GM10266 (cell line): ENCODE results near the gene C1QTNF2.

Experiments
- DNase-seq: peaks from one replicate; pipeline ENCODE4 v3.0.0; 2012; ENCODE audit errors: extremely low spot score
- TF ChIP-seq, protein P1 (sequence below): IDR thresholded peaks from 2 replicates; pipeline ENCODE4 v1.5.1; 2012; ENCODE audit warnings: mild to moderate bottlenecking, low read depth; ENCODE audit not compliant: control insufficient read depth, insufficient read depth; ENCODE audit errors: missing control alignments

The C1QTNF2 gene

DNA sequence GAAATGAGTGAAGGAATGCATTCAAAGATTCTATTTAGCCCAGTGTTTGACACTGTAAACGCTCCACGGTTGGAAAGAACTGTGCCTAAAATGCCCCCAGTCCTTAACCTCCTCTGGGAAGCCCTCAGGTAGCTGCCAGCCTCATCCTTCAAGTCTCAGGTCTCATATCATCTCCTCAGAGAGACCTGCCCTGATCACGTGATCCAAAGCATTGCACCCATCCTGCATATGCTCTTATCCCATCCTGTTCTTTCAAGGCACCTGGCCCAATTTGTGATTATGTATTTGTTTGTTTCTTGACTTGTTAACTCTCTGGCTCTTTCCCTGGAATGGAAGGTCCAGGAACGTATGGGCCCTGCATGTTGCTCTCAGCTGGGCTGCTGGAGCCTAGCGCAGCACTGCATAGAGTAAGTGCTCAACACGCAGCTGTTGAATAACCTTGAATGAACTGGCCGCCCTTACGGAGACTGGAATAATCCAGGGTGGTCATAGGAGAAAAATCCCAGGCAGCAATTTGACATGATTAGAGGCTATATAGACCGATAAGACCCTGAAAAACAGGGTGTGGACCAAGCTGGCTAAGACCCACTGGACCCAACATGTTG is 8.7 kb downstream of the C1QTNF2 start:
- TF ChIP-seq, protein P1, sequence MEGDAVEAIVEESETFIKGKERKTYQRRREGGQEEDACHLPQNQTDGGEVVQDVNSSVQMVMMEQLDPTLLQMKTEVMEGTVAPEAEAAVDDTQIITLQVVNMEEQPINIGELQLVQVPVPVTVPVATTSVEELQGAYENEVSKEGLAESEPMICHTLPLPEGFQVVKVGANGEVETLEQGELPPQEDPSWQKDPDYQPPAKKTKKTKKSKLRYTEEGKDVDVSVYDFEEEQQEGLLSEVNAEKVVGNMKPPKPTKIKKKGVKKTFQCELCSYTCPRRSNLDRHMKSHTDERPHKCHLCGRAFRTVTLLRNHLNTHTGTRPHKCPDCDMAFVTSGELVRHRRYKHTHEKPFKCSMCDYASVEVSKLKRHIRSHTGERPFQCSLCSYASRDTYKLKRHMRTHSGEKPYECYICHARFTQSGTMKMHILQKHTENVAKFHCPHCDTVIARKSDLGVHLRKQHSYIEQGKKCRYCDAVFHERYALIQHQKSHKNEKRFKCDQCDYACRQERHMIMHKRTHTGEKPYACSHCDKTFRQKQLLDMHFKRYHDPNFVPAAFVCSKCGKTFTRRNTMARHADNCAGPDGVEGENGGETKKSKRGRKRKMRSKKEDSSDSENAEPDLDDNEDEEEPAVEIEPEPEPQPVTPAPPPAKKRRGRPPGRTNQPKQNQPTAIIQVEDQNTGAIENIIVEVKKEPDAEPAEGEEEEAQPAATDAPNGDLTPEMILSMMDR: no peak

DNA sequence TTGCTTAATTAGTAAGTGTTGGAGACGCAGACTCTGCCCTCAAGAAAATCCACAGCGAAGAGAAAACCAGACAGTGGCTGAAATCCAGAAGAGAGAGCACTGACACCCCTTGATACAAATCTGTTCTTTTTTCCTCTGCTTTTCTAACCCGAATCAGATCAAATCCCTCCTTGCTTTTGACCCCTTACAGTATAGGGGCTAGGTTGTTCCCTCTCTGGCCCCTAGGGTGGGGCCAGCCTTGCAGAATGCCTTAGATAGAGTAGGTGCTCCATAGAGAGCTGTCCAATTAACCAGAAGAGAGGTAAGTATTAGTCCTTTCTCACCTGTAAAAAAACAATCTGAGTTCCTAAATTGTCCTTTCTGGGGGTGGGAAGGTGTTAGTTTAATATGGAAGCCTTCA is 10.1 kb downstream of the C1QTNF2 start:
- DNase-seq: no peak
- TF ChIP-seq, protein P1: no peak

More for the DNA sequence above, 8.7 kb downstream of the C1QTNF2 start:
- no peak for DNase-seq

DNA sequence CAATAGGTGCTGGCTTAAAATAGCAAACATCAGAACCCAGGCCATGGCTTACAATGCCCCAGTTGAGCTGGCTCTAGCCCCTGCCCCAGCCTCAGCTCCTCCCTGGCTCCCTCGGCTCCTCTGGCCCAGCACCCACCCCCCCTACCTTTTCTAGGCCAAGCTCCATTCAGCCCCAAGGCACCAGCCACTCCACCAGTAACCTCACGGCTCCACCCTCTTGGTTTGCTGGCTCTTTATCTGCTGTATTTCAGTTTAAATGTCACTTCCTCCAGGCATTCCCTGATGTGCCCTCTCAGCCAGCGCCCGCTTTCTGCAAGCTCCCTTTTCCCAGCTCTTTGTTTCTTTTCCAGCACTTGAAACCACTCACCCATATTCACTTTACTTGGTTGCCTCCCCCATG is 10.6 kb downstream of the C1QTNF2 start:
- DNase-seq: no peak
- TF ChIP-seq, protein P1: no peak

DNA sequence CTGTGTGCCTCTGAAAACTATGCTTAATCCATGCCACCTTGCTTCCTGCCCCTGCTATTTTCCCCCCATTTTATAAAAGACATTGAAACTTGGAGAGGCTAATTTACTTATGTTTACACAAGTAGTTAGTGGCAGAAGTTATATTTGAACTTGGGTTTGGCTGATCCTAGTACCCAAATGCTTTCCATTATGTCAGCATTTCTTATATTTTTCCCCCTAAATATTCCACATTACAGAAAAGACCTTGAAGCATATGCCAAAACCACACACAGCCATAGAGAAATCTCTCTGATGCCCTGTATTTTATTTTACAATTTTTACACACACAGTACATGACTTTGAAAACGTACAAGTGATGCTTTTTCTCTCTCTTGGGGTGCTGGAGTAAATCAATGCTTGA is 11.2 kb downstream of the C1QTNF2 start:
- TF ChIP-seq, protein P1: no peak

DNA sequence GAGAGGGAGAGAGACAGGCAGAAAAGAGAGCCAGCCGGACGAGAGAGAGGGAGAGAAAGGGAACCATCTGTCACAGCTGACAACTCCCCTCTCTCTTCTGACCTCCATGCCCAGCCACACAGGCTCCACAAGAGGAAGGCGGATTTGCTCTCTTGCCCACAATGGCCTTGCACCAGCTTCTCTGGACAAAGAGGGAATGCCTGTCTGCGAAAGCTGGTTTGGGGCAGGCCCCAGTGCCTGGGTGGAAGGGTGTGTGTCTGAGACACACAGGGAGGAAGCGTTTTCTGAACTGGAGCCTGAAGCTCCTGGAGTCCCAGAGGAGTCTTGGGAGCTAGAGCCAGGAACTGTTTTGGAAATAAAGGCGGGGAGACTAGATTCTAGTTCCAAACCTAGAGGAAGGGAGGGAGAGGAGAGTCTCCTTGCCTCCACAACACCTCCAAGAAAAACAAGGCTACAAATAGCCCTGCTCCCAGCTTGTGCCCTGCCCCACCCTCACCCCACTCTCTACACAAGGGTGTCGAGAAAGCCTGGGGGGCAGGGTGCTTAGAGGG is 12.5 kb downstream of the C1QTNF2 start:
- no peak for DNase-seq
- TF ChIP-seq, protein P1: no peak

More for the DNA sequence above, 11.2 kb downstream of the C1QTNF2 start:
- no peak for DNase-seq

DNA sequence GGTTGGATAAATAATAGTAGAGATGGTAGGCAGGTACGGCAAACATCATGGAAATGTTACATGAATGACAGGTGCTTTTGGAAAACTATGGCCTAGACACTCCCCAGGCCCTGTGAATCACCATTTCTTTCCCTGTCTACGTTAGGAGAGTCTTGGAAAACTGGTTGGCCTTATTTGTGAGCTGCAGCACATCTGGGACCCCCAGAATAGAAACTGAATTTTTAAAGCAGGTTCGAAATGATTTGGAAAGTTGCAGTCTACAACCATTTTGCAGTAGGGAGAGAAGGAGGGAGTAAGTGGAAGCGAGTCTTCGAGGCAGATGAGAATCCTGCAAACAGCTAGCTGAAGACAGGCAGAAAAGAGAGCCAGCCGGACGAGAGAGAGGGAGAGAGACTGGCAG is 13.0 kb downstream of the C1QTNF2 start:
- TF ChIP-seq, protein P1: no peak
- no peak for DNase-seq

DNA sequence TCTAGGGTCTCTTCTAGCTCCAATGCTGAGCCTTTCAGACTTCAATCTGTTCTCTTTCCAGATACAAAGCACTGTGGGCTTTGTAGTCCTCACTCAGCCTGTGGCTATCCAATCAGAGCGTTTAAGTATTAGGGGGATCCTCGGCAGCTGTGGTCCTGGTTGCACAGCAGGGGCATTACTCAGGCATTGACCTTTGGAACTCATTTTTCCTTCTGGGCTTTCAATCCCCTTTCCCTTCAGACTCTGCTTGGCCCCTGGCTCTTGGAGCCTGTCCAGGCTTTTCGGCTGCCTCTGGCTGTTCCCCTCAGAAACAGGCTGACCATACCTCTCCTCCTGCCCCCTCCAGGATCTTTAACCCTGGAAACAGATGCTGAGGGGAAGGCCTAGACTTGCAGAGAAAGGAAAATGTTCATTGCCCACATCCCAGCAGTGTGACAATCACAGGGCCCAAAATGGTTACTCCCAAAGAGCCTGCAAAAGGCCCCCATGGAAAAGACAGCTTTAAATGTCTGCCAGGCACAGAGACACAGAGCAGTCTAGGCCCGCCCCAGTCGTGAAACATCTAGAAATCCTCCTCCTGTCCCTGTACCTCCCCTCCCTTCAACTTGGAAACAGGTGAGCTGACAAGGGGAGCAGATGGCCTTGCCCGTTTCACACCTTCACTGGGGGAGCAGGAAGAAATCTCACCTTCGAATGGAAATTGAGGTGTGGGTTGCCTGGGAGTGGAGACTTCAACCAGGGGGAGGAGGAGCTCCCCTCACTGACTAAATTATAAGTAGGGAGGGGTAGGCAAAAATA is 13.7 kb downstream of the C1QTNF2 start:
- TF ChIP-seq, protein P1: no peak
- DNase-seq: no peak
